CD4-positive, alpha-beta T cell treated with Interleukin-4 for 1 hour (primary cell): ENCODE data around the gene MYO1E.
"Not testable (repeated sequence)": the region's sequence is repeated elsewhere in the genome, so short reads cannot be mapped to it uniquely, and the experiment has no call there.

Source experiments
- DNase-seq, 2 donors: peaks; one replicate each; pipeline ENCODE4 v3.0.0-alpha.2; 2020 to 2022

MYO1E gene

DNA sequence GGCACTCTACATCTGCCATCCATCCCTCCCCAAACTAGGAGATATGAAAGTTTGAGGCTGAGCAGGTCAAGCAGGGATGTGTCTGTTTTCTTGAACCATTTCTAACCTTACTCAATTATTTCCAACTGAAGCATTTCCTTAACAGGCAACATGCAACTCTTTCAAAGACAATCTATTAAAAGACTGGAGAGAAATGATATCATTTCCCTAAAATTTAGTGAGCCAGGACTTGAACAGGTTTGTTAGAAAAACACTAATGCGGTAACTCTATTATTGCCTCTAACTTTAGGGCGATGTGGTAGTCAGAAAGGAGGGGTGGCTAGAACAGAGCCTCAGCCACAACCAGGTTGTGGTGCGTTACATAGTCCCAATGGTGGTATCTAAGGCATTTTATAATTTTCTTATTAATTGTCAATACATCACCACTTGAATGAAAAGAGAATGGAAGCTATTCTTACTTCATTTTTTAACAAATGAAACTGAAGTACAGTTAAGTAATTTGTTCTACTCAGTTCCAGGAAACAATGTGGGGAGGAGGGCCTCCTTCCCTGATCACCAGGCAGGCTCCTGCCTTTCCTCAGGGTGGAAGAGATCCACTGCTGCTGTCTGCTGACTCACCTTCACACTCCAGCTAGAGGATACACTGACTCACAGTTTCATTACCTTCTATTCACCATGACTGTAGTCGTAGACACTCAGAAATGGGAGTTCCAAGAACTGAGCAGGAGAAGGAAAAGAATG, 22.8 kb downstream of the MYO1E start:
- peak in 1 of 2 donors; percentile 35 for DNase-seq

DNA sequence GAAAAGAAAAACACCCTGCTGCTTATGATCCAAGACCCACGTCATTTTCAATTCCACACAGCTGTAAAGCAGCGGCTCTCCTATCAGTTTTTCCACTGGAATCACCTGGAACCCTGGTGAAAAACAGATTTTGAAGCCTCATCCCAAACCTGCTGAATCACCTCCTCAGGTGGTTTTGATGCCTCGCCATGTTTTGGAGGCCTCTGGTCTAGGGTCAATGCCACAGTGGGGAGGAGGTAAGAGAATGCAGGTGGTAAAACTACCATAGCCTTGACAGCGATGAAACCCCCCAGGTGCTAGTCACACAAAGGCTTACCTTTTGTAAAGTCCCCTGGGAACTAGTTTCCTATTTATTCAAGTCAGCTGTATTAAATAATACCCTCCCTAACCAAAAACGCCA, 24.8 kb downstream of the MYO1E start:
- no peak for DNase-seq

DNA sequence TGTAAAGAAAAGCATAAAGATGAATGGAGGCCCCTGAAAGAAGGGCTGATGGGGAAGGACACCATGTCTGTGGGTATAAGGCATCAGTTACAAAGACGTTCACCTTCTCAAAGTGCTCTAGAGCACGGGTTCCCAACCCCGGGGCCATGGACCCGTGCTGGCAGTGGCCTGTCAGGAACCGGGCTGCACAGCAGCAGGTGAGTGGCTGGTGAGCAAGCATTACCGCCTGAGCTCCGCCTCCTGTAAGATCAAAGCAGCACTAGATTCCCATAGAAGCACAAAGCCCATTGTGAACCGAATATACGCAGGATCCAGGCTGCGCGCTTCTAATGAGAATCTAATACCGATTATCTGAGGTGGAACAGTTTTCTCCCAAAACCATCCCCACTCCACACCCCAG, 25.7 kb downstream of the MYO1E start:
- no peak for DNase-seq

DNA sequence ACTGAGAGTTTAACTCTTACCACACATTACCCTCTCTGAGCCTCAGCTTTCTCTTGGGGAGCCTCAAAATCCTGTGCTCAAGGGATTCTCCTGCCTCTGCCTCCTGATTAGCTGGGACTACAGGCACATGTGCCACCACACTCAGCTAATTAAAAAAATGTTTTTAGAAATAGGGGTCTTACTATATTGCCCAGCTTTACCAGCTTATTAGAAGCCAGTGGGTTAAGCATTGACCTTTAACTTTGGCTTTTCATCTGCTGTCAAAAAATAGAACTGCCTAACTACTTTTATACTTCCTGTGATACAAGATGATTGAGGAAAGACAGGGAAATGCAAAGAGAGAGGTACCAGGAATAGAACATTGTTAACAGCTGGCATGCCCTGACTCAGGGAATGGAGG, 27.3 kb downstream of the MYO1E start:
- no peak for DNase-seq

- DNase-seq, result no peak
These were observed 28.4 kb downstream of the MYO1E start for GRCh38 chr15:59344311-59344710.

- DNase-seq, result no peak
These were observed 32.3 kb downstream of the MYO1E start for GRCh38 chr15:59340325-59340724.

- no peak for DNase-seq
These were observed 33.4 kb downstream of the MYO1E start for GRCh38 chr15:59339252-59339672.

DNA sequence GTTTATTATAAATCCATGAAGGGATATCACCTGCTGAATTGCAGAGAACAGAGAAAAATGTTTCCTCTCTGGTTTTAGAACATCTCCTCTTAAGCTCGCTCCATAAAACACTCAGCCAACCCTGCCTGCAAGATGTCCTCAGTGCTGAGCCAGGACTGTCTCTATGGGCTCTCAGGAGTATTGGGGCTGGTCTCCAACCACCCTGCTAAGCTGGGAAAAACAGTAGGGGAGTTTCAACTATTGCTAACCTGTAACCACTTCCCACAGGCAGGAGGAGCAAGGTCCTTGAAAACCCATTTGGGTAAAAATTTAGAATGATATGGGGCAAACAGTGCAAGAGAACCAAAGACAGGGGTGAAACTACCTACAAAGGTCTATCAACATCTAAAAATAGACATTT, 34.3 kb downstream of the MYO1E start:
- DNase-seq, result no peak

- not testable (repeated sequence) for DNase-seq
These were observed 35.9 kb downstream of the MYO1E start for GRCh38 chr15:59336725-59337124.

GRCh38 chr15:59335207-59335786, 37.4 kb downstream of the MYO1E start:
- DNase-seq, result no peak

GRCh38 chr15:59334076-59334415, 38.6 kb downstream of the MYO1E start:
- DNase-seq, result no peak

DNA sequence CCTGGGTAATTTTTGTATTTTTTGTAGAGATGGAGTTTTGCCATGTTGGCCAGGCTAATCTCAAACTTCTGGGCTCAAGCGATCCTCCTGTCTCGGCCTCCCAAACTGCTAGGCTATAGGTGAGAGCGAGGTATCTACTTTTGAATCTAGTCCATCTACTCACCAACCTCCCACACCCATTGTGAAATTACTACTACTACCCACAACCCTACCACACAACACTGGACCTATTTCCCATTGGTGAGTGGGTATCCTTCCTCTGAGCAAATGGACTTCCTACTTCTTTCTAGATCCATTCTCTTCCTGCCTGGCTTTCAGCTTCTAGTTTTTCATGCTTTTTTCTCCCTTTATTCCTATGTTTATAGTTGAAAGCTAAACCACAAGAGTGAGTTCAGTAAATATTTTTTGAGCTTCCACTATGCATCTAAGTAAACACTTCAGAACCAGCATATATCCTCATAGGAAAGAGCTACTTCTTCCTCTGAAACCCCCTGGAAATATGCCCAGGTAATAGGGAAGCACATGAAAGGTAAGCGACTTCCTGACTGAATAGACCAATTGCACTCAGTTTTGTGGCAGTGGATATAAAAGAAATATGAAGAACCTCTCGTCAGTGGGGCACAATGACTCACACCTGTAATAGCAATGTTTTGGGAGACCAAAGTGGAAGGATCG, 39.1 kb downstream of the MYO1E start:
- no peak for DNase-seq

GRCh38 chr15:59332009-59332408, 40.7 kb downstream of the MYO1E start:
- DNase-seq, result no peak

- no peak for DNase-seq
These were observed 42.0 kb downstream of the MYO1E start for GRCh38 chr15:59330649-59331048.

- DNase-seq, result no peak
These were observed 42.9 kb downstream of the MYO1E start for GRCh38 chr15:59329570-59330350.

GRCh38 chr15:59329091-59329490, 43.6 kb downstream of the MYO1E start:
- DNase-seq, result no peak

GRCh38 chr15:59327942-59328341, 44.7 kb downstream of the MYO1E start:
- peak; percentile 2 to 40 for DNase-seq

- no peak for DNase-seq
These were observed 45.8 kb downstream of the MYO1E start for GRCh38 chr15:59326856-59327255.

DNA sequence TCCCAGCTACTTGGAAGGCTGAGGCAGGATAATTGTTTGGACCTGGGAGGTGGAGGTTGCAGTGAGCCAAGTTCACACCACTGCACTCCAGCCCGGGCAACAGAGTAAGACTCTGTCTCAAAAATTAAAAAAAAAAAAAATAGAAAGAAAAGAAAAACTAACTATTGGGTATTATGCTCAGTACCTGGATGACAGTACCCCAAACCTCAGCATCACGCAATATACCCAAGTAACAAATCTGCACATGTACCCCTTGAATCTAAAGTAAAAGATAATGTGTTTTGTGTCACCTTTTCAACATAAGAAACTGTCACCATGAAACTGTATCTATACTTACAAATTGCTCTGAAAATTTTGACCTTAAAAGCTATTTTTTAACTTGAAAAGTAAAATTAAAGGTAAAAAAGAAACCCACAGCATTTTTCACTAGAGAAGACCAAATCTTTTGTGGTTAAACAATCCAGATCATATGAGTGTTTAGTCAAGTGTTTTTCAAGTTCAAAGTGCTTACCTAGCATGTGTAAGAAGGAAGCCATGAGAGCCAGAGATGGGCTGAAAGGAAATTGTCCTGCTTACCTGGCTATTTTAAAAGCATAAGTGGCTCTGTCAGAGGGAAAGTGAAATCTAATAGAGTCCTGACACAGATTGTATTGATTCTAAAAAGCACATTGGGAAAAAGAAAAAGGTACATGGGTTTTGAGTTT, 50.5 kb downstream of the MYO1E start:
- no peak for DNase-seq

- no peak for DNase-seq
These were observed 51.5 kb downstream of the MYO1E start for GRCh38 chr15:59321000-59321689.

GRCh38 chr15:59317211-59317610, 55.5 kb downstream of the MYO1E start:
- DNase-seq, result no peak

- DNase-seq, result no peak
These were observed 56.7 kb downstream of the MYO1E start for GRCh38 chr15:59315914-59316451.
